Stimulated activated CD4-positive, alpha-beta T cell treated with anti-CD3 and anti-CD28 coated beads, TNF-alpha, amount 100 ng/mL, for 24 hours (primary cell): ENCODE results near the gene ARHGEF39.
"Not testable (repeated sequence)": the region's sequence is repeated elsewhere in the genome, so short reads cannot be mapped to it uniquely, and the experiment has no call there.

Experiments used
- DNase-seq, 3 experiments: peaks; one replicate each; pipeline ENCODE4 v3.0.0-alpha.2; 2020; ENCODE audit warnings: low read depth in 3 of 3

Gene ARHGEF39

GRCh38 chr9:35650341-35651158 lies 14.4 kb downstream of the ARHGEF39 start, which contains the start of gene SIT1:
Gene SIT1 (minus strand): TSS chr9:35650931. CDS start chr9:35650853, 78 bp downstream.
- peak in 1 of 3 experiments; percentile 58 for DNase-seq

- DNase-seq, result peak in 2 of 3 experiments; percentile 17 to 49
Observed at GRCh38 chr9:35649431-35650340, 15.3 kb downstream of the ARHGEF39 start.

- DNase-seq, result peak; percentile 83 to 89 (median 83)
Observed at GRCh38 chr9:35646533-35647265, 18.3 kb downstream of the ARHGEF39 start.

- DNase-seq, result peak in 1 of 3 experiments; percentile 21
Observed at GRCh38 chr9:35646153-35646532, 18.9 kb downstream of the ARHGEF39 start.

GRCh38 chr9:35645736-35646135 lies 19.3 kb downstream of the ARHGEF39 start:
- not testable (repeated sequence) for DNase-seq

- no peak for DNase-seq
Observed at GRCh38 chr9:35643046-35643445, 21.9 kb downstream of the ARHGEF39 start.

- not testable (repeated sequence) for DNase-seq
Observed at GRCh38 chr9:35641478-35641877, 23.5 kb downstream of the ARHGEF39 start.

GRCh38 chr9:35640431-35640830 lies 24.6 kb downstream of the ARHGEF39 start:
- DNase-seq, result not testable (repeated sequence)

GRCh38 chr9:35639631-35640030 lies 25.4 kb downstream of the ARHGEF39 start:
- DNase-seq, result no peak

GRCh38 chr9:35639225-35639624 lies 25.8 kb downstream of the ARHGEF39 start:
- DNase-seq, result not testable (repeated sequence)

- not testable (repeated sequence) for DNase-seq
Observed at GRCh38 chr9:35638751-35639150, 26.2 kb downstream of the ARHGEF39 start.

GRCh38 chr9:35637427-35637955 lies 27.5 kb downstream of the ARHGEF39 start:
- DNase-seq, result not testable (repeated sequence)

GRCh38 chr9:35636877-35637246 lies 28.1 kb downstream of the ARHGEF39 start:
- DNase-seq, result not testable (repeated sequence)

GRCh38 chr9:35636135-35636876 lies 28.7 kb downstream of the ARHGEF39 start:
- DNase-seq, result no peak

- DNase-seq, result no peak
Observed at GRCh38 chr9:35635730-35636129, 29.3 kb downstream of the ARHGEF39 start.

- DNase-seq, result no peak
Observed at GRCh38 chr9:35629597-35629996, 35.4 kb downstream of the ARHGEF39 start.

GRCh38 chr9:35628389-35628991 lies 36.5 kb downstream of the ARHGEF39 start:
- no peak for DNase-seq

GRCh38 chr9:35627575-35627974 lies 37.4 kb downstream of the ARHGEF39 start:
- DNase-seq, result no peak

- peak in 1 of 3 experiments; percentile 19 for DNase-seq
Observed at GRCh38 chr9:35619800-35620158, 45.2 kb downstream of the ARHGEF39 start.
